Testis (tissue), 2 donors: Measurements from ENCODE around the gene BLOC1S3.

Source experiments
- POLR2A ChIP-seq: fragments of 450-650 bp; IDR thresholded peaks from one replicate; pipeline ENCODE4 v1.6.1; 2017; ENCODE audit warnings: antibody characterized with exemption, mild to moderate bottlenecking, moderate library complexity
- TF ChIP-seq, protein P1 (sequence below), 3 experiments: fragments of 450-650 bp in 2 of 3; fragments of 200-600 bp in 1 of 3; sonication (generic) in 1 of 3; IDR thresholded peaks; one replicate each; pipeline ENCODE4 v1.5.1; 2016 to 2019; ENCODE audit warnings: antibody characterized with exemption in 3 of 3, mild to moderate bottlenecking in 2 of 3, moderate library complexity in 1 of 3

DNA sequence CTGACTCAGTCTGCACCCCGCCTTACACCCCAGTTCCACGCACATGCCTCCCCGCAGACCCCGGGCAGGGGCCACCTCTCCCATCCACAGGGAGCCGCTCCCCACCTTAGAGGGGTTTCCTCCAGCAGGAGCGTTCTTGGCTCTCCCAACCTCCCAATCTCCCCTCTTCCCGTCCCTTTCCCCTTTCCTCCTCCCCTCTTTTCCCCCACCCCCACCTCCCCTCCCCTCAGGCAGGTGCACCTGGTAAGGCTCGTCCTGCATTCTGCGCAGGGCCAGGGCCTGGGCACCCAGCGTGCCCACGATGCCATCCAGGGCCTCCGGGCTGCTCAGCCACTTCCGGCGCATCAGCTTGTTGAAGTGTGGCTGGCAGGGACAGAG, 39.4 kb downstream of the BLOC1S3 start:
- TF ChIP-seq POLR2A: no peak
- TF ChIP-seq, protein P1, sequence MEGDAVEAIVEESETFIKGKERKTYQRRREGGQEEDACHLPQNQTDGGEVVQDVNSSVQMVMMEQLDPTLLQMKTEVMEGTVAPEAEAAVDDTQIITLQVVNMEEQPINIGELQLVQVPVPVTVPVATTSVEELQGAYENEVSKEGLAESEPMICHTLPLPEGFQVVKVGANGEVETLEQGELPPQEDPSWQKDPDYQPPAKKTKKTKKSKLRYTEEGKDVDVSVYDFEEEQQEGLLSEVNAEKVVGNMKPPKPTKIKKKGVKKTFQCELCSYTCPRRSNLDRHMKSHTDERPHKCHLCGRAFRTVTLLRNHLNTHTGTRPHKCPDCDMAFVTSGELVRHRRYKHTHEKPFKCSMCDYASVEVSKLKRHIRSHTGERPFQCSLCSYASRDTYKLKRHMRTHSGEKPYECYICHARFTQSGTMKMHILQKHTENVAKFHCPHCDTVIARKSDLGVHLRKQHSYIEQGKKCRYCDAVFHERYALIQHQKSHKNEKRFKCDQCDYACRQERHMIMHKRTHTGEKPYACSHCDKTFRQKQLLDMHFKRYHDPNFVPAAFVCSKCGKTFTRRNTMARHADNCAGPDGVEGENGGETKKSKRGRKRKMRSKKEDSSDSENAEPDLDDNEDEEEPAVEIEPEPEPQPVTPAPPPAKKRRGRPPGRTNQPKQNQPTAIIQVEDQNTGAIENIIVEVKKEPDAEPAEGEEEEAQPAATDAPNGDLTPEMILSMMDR (IDR thresholded peaks at IDR 0.05): no peak
